ENCODE data around the gene UTF1. TPM values are rescaled to one million over a fixed set of nuclear protein-coding genes. Genes with fewer than 3 reads are reported as not detected.

Gene UTF1
- total and polyA plus RNA-seq, 8 donors: not detected

DNA sequence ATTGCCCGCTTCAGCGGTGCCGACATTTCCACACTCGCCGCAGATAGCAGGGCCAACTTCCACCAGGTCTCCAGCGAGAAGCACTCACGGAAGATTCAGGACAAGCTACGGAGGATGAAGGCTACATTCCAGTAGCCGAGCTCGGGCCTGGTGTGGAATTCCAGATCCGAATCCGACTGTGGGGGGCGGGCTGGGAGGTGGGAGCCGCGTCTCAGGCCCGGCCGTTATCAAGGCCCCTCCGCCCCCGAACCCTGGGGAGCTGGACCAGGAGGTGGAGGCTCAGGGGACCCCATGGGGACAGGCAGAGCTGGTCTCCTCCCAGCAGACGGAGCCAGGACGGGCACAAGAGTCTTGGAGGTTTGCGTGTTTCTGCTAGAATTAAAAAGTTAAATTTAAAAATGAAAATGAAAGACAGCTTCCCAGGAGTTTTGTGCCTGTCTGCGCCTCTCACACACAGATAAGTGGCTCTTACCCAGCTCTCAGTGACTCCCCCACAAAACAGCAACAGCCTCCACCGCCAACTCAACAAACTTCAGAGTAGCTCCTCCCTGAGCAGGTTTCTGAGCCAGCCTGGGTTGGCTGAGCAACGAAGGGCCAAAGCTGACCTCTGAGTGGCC, 5.2 kb upstream of the UTF1 start:
- Histone ChIP-seq H3K4me3 (no peak overlapping the region), H3K9me3 (no peaks in the 10 kb centered on the region), H3K36me3 (no peaks in the 10 kb centered on the region), H3K27ac (no peak overlapping the region), H3K27me3 (peaks cover 0 to 13% (median 4%) of the 10 kb centered on the region in 4 donors), H3K4me1 (no peaks in the 10 kb centered on the region)
- no peak for ATAC-seq
- TF ChIP-seq, protein P1, sequence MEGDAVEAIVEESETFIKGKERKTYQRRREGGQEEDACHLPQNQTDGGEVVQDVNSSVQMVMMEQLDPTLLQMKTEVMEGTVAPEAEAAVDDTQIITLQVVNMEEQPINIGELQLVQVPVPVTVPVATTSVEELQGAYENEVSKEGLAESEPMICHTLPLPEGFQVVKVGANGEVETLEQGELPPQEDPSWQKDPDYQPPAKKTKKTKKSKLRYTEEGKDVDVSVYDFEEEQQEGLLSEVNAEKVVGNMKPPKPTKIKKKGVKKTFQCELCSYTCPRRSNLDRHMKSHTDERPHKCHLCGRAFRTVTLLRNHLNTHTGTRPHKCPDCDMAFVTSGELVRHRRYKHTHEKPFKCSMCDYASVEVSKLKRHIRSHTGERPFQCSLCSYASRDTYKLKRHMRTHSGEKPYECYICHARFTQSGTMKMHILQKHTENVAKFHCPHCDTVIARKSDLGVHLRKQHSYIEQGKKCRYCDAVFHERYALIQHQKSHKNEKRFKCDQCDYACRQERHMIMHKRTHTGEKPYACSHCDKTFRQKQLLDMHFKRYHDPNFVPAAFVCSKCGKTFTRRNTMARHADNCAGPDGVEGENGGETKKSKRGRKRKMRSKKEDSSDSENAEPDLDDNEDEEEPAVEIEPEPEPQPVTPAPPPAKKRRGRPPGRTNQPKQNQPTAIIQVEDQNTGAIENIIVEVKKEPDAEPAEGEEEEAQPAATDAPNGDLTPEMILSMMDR (IDR thresholded peaks at IDR 0.05): no peak
- no peak for FAIRE-seq
- DNase-seq: no peak
- intact Hi-C loops (cut with DNase I): no loop called here
- WGBS, 2 donors: 41 to 47% methylated on average over 25 of the region's 25 CpGs

GRCh38 chr10:133225707-133226191, 4.3 kb upstream of the UTF1 start:
- WGBS, 2 donors: 72 to 82% methylated on average over 22 to 23 of the region's 23 CpGs
- DNase-seq: no peak
- Histone ChIP-seq H3K4me3 (no peak overlapping the region), H3K27ac (no peak overlapping the region), H3K4me1 (no peaks in the 10 kb centered on the region), H3K27me3 (peaks cover 0 to 14% (median 5%) of the 10 kb centered on the region in 4 donors), H3K9me3 (no peaks in the 10 kb centered on the region), H3K36me3 (no peaks in the 10 kb centered on the region)
- ATAC-seq: no peak
- FAIRE-seq: no peak
- intact Hi-C loops (cut with DNase I): no loop called here
- TF ChIP-seq, protein P1 (IDR thresholded peaks at IDR 0.05): no peak

DNA sequence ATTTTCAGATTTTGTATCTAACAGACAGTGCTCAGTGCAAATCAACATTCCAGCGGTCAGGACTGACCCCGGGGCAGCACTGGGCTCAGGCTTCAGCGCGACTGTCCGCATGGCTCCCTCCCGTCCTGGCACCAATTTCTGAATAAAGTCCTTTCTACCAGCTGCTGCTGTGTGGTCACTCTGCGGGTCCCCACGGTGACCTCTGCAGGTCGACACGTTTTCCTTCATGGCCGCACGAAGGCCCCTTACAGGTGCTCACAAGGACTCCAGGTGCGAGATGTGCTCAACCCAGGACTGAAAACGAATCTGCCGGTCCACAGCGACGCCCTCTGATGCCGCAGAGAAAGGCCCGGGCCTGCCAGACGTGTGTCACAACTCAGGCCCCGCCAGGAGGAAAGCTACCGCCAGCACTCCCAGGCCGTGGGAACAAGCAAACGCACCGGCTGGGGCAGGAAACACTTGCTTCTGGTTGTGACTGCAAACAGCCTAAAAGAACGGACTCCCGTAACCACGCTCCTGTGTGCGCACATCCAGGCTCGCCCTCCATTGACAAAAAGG, 3.7 kb upstream of the UTF1 start:
- FAIRE-seq (no peak), ATAC-seq (no peak), DNase-seq (no peak)
- intact Hi-C loops (cut with DNase I): no loop called here
- TF ChIP-seq, protein P1 (IDR thresholded peaks at IDR 0.05): no peak
- Histone ChIP-seq H3K27ac (no peak overlapping the region), H3K27me3 (peaks cover 0 to 14% (median 5%) of the 10 kb centered on the region in 4 donors), H3K4me3 (no peak overlapping the region), H3K36me3 (no peaks in the 10 kb centered on the region), H3K9me3 (no peaks in the 10 kb centered on the region), H3K4me1 (no peaks in the 10 kb centered on the region)
- 25 to 40% methylated on average over 30 of the region's 30 CpGs for WGBS, 2 donors

DNA sequence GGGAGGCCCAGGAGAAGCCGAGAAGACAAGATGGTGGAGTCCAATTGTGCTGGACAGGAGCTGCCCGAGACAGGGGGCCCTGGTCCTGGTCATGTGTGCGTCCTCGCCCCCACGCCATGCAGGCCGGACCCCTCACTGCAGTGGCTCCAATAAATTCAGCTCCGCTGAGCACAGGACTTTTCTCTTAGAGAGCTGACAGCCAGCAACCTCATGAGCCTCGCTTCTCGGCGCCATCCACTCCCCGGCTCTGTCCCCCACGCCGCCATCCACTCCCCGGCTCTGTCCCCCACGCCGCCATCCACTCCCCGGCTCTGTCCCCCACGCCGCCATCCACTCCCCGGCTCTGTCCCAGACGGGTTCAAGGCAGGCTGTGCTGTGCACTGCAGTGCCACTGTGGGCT, 2.8 kb upstream of the UTF1 start:
- Histone ChIP-seq H3K9me3 (no peaks in the 10 kb centered on the region), H3K4me1 (no peaks in the 10 kb centered on the region), H3K4me3 (no peak overlapping the region), H3K27ac (no peak overlapping the region), H3K27me3 (peaks cover 0 to 24% (median 5%) of the 10 kb centered on the region in 4 donors), H3K36me3 (no peaks in the 10 kb centered on the region)
- 69 to 79% methylated on average over 20 to 21 of the region's 21 CpGs for WGBS, 2 donors
- FAIRE-seq (no peak), DNase-seq (no peak), ATAC-seq (no peak)
- TF ChIP-seq, protein P1 (IDR thresholded peaks at IDR 0.05): no peak
- intact Hi-C loops (cut with DNase I): no loop called here
